Testis (tissue), 2 donors: ENCODE data around the gene CAMKMT.

ENCODE experiments used
- CTCF ChIP-seq, 3 experiments: fragments of 450-650 bp in 2 of 3; fragments of 200-600 bp in 1 of 3; sonication (generic) in 1 of 3; IDR thresholded peaks; one replicate each; pipeline ENCODE4 v1.5.1; 2016 to 2019; ENCODE audit warnings: antibody characterized with exemption in 3 of 3, mild to moderate bottlenecking in 2 of 3, moderate library complexity in 1 of 3
- POLR2A ChIP-seq: fragments of 450-650 bp; IDR thresholded peaks from one replicate; pipeline ENCODE4 v1.6.1; 2017; ENCODE audit warnings: antibody characterized with exemption, mild to moderate bottlenecking, moderate library complexity

- TF ChIP-seq CTCF (IDR thresholded peaks at IDR 0.05) (no peak), POLR2A (no peak)
Measured at GRCh38 chr2:44655401-44655864, 293.7 kb downstream of the CAMKMT start.
